GM19468 (cell line): ENCODE data around the gene RUNX3.

Experiments used
- ATAC-seq: cut with Tn5 transposase; IDR thresholded peaks from one replicate; pipeline ENCODE4 v1.9.1; 2021; ENCODE audit warnings: mild to moderate bottlenecking, moderate library complexity, moderate number of reproducible peaks; ENCODE audit not compliant: unreplicated experiment; ENCODE audit errors: extremely low read depth

RUNX3 gene

DNA sequence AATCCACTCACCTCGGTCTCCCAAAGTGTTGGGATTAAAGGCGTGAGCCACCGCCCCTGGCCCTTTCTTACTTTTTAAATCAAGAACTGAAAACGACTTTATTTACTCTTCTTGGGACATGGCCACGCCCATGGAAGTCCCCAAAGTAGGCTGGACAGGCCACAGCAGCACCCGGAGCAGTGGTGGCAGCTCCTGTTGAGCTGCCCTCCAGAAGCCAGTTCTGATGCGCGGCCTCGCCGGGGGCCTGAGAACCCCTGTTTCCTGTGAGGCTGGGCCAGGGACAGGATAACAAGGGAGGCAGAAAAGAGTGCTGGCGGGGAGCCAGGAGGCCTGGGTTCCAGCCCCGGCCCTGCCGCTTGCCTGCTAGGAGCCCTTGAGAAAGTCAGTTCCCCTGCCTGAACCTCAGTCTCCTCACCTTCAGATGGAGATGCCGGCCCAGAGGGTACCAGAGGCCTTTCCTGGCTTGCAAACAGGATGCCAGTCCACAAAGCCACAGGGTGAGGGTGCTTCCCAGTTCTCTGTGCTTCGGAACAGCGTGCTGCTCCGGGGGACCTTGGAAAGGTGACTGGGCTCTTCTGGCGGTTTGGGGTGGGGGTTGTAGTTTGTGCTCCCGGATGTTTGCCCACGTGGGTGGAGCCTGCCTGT, 59.4 kb downstream of the RUNX3 start:
- ATAC-seq, result no peak

DNA sequence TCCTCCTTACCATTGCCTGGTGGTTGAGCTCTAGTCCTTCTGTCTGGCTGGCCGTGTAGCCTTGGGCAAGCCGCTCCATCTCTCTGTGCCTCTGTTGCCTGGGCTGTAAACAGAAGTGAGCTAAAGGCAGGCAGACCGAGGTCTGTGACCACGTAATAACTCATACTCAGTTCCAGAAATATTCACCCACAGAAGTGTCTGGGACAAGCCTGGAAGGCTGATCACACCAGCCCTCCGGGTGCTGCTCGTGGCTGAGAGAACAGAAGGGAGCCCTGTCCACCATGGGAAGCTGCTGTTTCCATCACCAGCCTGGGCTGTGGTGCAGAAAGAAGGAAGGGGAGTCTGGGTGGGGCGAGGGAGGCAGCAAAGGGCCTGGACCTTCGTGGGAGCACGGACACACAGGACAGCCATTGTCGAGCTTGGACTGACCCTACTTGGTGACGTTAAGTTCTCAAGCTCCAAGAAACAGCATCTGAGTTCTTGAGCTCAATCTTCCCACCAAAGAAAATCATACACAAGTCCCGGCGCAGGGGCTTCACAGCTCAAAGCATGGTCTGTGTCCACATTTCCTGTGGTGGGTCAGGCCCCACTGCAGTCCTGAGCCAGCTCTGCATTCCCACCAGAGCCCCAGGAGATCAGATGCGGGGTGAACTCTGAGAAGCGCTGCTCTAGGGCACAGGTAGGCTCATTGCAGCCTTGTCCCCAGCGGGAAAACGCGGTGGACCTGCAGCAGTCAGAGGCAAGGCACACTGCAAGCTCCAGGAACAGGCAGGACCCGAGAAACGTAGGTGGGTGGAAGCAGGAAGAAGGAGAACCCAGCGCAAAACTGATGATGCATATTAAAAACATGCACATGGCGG, 61.8 kb downstream of the RUNX3 start:
- ATAC-seq, result no peak

DNA sequence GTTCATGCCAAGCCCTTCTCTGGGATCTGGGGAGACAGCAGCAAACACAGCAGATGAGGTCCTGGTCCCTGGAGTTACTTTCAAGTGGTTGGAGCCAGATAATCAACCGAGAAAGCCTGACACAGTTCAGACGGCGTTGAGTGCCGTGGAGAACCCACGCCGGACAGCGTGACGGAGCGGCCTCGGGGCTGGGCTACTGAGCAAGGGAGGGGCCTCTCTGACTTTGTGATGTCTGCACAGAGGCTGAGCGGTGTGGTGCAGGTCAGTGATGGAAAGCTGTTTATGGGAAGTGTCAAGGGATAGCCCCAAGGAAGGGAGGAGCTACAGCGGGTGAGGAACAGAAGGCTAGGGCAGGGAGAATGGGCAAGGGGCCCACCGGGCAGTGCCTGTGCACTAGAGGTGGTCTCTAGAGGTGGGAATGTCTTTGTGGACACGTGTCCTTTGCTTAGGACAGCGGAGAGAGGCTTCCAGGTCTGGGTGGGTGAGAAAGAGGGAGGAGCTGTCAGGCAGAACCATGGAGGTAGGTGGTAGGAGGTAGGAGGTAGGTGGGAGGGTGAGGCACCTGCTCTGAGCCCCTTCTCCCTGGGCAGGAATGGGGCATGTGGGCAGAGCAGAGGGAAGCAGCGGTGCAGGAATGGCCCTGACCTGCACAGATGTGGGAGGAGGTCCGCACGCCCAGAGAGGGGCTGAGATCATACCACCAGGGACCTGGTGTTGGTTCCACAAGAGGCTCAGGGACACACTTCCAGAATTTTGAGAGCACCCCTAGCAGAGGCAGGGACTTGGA, 62.8 kb downstream of the RUNX3 start:
- ATAC-seq, result no peak

DNA sequence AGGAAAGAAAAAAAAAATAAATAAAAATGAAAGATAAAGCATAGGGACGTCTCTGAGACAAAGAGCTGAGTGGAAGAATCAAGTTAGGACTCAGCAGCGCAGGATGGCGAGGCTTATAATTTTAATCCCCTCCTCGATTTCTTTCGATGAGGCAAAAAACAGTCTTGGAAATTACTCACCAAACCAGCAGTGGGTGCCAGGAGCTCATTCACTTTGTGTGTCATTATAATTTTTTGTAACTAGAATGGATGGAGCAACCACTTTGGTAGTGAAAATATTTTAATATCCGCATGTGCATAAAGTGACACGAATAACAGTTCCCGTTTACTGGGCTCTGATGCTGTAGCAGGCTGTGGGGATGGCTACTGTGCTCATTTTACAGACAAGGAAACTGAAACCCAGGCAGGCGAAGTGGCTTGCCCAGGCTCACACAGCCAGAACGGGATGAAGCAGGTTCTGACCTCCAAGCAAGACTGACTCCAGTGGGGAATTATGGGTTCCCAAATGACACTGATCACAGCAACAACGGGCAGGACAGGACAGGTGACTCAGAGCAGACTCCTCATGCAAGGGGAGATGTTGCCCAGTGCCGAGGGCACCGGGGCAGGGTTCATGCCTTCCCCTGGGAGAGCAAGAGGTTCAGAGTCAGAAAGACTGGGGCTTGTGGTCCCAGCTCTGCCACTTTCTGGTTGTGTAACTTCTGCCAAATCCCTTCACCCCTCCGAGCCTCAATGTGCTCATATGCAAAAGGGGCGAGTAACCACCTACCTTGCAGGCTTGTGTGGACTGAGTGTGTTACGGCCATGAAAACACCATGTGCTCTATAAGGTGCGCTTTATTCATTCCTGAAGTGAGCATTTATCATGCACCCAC, 63.6 kb downstream of the RUNX3 start:
- ATAC-seq, result no peak

DNA sequence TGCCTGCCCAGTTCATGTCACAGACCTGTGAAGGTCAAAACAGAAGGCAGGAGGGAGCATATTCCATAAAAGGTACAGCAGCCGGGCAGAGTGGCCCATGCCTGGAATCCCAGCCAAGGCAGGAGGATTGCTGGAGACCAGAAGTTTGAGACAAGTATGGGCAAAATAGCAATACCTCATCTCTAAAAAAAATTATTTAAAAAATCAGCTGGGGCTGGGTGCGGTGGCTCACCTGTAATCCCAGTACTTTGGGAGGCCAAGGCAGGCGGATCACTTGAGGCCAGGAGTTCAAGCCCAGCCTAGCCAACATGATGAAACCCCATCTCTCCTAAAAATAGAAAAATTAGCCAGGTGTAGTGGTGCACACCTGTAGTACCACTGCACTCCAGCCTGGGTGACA, 64.5 kb downstream of the RUNX3 start:
- no peak for ATAC-seq

DNA sequence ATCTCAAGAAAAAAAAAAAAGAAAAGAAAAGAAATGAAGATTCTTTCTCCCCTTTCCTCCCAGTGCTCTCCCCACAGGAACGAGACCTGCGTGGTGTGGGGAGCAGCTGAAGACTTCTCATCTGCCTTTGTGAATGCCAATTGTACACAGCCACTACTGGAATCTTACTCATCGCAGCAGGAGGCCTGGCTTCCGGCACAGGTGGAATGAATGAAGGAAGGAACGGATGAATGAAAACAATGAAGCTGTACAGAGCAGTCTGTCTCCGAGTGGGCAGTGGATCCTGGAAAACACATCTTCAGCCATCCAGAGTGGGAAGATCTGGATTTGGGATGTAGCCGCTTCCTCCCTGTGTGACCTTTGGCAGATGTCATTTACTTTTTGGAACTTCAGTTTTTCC, 64.9 kb downstream of the RUNX3 start:
- ATAC-seq, result no peak

DNA sequence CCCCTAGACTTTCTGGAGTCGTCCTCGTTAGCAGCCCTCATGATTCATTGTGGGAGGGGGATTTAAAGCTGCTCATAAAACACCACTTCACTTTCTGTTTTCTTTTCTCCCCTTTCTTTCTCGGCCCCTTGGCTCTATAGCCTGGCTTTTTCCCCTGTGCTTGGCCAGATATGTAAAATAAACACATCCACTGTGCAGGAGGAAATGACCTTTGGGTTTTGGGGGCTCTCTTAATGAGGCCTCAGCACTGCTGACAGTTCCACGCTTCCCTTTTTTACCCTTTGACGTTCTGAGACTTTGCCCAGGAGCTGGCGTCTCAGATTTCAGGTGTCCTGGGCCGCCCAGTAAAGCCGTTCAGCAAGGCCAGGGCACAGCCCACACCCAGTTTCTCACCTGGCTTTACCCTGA, 65.7 kb downstream of the RUNX3 start:
- no peak for ATAC-seq

DNA sequence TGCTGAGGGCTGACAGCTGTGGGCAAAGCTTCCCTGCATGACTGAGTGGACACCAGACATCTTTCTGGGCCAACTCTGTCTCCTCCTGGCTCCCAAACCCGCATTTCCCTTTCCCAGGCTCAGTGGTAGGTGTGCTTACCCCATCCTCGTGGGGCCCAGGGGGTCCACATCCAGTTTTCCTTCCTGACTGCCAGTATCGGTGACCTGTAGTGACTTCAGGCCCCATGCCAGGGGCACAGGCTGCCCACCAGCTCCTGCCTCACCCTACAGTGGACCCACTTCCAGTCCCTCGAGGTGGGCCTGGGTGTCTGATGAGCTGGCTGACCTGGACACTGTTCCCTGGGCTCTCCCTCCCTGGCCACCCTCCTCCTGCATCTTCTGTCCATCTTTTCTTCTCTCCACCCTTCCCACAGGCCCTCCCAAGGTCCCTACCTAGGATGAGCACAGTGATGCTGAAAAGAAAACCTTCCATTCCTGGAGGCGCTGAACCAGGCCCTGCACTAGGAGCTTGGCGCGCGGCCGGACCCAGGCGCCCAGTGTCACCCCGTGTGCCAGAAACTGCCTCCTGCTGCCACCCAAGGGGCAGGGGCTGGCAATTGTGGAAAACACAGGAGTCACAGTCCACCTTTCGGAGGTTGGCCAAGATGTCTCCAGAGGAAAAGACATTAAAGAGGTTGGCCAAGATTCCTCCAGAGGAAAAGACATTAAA, 67.1 kb downstream of the RUNX3 start:
- no peak for ATAC-seq

DNA sequence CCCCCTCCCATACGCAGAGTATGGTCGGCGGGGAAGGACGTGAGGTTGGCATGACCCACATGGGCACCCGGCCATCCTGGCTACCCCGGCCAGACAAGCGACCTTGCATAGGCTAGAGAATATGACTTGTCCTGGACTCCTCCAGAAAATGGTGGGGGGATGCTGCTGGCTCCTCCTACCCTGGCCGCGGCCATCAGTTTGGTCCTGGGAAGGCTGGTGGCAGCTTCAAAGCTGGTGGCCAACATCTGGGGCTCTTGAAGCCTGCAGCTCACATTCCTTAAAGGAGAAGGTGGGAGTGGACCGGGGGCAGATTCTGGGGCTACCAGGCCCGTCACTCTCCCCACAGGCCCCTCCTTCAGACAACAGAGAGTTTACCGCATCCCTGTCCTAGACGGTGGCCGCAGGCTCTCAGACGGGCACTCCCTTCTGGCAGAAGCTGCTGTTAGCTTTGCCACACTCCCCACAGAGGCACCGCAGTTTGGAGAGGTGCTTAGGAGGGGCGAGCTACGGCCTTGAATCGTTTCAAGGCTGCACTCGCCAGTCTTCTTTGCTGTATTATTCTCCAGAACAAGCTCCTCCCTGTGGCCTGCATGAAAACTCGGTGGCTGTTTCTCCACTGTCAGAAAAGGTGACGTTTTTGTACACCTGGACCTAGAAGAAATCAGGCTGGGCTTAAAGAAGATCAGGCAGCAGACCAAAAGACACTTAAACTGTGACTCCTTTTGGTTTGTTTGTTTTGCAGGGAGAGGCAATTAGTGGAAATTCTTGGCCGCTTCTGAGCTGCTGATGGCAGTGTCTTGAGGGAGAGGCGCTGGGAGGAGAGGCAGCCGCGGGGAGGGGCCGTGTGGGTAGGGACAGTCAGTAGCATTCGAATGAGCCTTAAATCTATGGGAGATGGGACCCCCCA, 68.0 kb downstream of the RUNX3 start:
- no peak for ATAC-seq

DNA sequence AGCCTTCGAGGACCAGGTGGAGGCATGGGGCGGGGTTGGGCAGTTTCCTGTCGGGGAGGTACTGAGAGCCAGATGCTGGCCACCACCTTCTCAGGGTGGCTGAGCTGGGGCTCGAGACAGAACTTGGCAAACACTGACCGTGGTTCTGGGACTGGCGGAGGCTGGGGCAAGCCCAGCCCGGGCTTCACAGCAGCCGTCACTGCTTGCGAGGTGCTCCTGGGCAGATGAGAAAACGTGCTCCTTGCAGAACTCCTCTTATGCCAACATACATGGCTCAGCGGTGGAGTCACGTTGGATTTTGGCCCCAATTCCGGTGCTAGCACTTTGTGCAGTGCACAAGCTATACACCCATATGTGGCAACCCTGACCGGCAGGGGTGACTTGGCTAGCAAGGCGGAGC, 69.2 kb downstream of the RUNX3 start:
- ATAC-seq, result no peak

DNA sequence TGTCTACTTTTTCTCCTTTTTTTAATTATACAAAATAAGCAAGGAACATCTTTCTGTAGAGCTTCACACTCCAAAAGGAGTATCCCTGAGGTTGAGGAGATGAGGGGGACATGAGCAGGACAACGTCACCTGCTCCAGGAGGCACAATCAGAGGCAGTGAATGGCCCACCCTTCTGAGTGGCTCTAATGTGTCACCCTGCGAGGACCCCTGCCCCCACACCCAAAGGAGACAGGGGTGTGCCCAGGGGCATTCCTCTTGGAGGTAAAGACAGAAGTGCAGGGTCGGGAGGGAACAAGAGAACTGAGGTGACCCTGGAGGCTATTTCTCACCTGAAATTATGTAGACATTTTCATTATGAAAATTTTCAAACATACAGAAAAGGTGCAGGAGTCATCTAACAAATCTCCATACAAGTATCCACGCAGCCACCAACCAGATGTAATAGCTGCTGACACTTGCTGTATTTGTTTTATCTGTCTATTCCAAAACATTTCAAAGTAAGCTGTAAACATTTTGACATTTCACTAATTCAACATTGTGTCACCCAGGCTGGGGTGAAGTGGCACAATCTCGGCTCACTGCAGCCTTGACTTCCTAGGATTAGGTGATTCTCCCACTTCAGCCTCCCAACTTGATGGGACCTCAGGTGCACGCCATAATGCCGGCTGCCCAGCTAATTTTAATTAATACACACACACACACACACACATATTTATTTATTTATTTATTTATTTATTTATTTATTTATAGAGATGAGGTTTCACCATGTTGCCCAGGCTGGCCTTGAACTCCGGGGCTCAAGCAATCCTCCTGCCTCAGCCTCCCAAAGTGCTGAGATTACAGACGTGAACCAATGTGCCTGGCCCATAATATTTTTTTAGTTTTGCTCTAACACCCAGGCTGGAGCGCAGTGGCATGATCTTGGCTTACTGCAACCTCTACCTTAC, 70.7 kb downstream of the RUNX3 start:
- no peak for ATAC-seq

DNA sequence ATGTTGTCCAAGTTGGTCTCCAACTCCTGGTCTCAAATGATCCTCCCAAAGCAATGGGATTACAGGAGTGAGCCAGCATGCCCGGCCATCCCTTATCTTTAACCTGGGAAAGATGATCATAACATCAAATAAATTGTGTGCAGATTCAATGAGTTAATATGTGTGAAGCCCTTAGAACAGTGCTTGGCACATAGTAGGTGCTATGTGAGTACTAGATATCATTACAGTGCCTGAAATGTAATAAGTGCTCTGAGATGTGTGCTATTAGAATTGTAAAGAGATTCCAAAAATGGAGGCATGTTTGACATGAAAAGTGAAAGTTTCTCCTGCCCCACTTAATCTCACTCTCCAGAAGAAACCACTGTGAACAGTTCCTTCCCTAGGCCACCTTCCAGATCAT, 71.8 kb downstream of the RUNX3 start:
- ATAC-seq, result no peak

DNA sequence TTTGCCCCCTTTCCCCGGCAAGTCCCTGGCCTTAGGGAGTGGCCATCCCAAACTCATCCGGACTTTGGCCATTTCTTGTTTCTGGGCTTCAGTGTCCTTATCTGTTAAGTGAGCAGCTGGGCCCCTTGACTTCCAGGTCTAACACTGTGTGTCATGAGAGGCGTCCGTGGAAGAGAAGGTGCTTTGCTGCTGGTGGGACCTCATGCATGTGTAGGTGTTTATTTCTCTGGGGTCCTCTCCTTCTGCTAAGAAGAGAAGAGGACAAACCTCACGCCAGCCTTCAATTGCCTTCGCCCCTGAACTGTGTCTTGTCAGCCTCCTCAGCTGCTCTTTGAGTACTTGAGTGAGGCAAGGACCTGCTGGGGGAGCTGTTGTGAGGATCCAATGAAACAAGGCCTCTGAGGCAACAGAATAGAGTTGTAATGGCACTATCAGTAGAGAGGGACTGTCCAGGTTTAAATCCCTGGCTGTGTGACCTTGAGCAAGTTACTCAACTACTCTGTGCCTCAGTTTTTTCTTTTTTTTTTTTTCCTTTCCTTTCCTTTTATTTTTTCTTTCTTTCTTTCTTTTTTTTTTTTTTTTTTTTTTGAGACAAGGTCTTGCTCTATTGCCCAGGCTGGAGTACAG, 72.5 kb downstream of the RUNX3 start:
- ATAC-seq, result no peak

DNA sequence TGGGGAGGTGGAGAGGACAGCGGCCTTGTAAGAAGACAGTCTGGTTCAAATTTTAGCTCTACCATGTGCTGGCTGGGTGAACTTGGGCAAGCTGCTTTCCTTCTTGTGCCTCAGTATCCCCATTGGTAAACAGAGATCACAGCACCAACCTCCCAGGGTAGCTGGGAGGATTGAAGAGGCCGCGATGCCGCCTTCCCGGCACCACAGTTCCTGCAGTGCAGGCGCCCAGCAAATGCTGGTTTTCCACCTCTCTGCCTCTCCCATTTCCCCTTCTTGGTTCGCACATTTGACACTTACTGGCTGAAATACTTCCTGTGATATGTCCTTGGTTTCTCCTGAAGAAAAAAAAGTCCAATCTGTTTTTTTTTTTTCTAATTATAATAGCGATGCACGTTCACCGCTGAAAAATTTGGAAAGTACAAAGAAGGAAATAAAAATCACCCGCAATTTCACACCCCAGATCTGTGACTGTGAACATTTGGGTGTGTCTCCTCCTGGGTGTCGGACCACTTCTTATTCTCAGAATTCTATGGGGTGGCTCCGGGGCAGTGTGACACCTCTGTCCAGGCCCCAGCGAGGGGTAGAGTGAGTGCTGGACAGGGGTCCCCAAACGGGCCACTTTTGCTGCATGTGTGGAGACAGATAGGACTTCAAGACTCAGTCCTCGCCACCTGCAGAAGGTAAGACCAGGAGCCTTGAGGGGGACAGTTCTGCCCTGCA, 73.1 kb downstream of the RUNX3 start:
- no peak for ATAC-seq

DNA sequence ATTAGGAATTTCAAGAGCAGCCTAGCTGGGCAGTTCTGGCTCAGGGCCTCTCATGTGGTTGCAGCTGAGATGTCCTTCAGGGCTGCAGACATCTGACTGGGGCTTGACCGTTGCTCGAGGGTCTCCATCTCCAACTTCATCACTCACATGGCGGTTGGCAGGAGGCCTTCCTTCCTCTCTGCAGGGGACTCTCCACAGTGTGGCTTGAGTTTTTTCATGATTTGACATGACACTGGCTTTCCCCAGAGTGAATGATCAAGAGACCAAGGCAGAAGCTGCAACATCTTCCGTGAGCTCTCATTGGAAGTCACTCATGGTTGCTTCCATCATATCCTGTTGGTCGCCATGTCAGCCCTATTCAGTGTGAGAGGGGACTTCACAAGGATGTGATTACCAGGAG, 74.6 kb downstream of the RUNX3 start:
- no peak for ATAC-seq

DNA sequence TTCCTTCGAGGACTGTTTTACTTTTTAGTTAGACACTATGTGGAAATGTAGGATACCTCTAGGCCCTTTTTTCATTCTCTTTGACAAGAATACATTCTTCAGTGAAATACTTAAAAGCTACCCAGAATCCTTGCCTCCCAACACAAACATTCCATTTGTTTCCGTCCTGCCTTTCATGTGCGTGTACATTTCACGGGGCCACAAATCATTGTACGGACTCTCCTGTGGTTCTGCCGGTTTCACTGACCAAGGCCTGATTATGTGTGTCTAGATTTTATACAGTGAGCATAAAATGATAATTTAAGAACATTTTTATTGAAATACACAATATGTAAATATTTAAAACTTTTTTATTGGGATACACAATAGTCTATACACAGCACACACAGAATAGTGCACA, 76.4 kb downstream of the RUNX3 start:
- no peak for ATAC-seq
